K562 (cell line): ENCODE data around the gene SIT1. TPM values are rescaled to one million over a fixed set of nuclear protein-coding genes. Genes with fewer than 3 reads are reported as not detected.

ENCODE experiments used
- BCOR ChIP-seq: fragments of 450-650 bp; IDR thresholded peaks from 2 replicates; pipeline ENCODE4 v1.6.1; 2016
- BDP1 ChIP-seq: IDR thresholded peaks from 3 replicates; pipeline ENCODE4 v1.6.1; 2011; ENCODE audit not compliant: insufficient read length, insufficient read depth
- C11orf30 ChIP-seq: fragments of 450-650 bp; IDR thresholded peaks from 2 replicates; pipeline ENCODE4 v1.6.1; 2016; ENCODE audit warnings: low read depth, mild to moderate bottlenecking
- E2F1 ChIP-seq: sonication (generic); formaldehyde crosslinking; IDR thresholded peaks from 2 replicates; pipeline ENCODE4 v1.8.1; 2023; ENCODE audit warnings: mild to moderate bottlenecking, missing genetic modification reagents, moderate library complexity
- GABPB2 ChIP-seq: fragments of 250-450 bp; sonication (Bioruptor Pico); conservative IDR thresholded peaks from 2 replicates; pipeline ENCODE4 v1.5.1; 2021; ENCODE audit warnings: mild to moderate bottlenecking
- JUN ChIP-seq, 2 experiments: sonication (generic) in 1 of 2; formaldehyde crosslinking in 1 of 2; IDR thresholded peaks; 2 replicates each; pipeline versions ENCODE4 v1.6.1 to v1.8.0; 2012 to 2022; ENCODE audit warnings: borderline replicate concordance in 2 of 2, mild to moderate bottlenecking in 2 of 2, improper control_type of control experiment in 1 of 2, low read depth in 1 of 2, low read length in 1 of 2, missing genetic modification reagents in 1 of 2
- KDM5B ChIP-seq: fragments of 200-600 bp; sonication (generic); IDR thresholded peaks from 2 replicates; pipeline ENCODE4 v1.6.1; 2012; ENCODE audit warnings: low read depth, mild to moderate bottlenecking, moderate library complexity, low read length, control low read depth, inconsistent platforms; ENCODE audit not compliant: insufficient replicate concordance
- KLF6 ChIP-seq: fragments of 250-450 bp; sonication (Bioruptor Pico); IDR thresholded peaks from 2 replicates; pipeline ENCODE4 v1.4.0; 2020; ENCODE audit warnings: mild to moderate bottlenecking, moderate library complexity, borderline replicate concordance
- L3MBTL2 ChIP-seq: fragments of 450-650 bp; IDR thresholded peaks from 2 replicates; pipeline ENCODE4 v1.6.1; 2016; ENCODE audit warnings: mild to moderate bottlenecking, moderate library complexity
- NR1H2 ChIP-seq: sonication (generic); formaldehyde crosslinking; IDR thresholded peaks from 2 replicates; pipeline ENCODE4 v1.4.0; 2020; ENCODE audit warnings: mild to moderate bottlenecking, missing genetic modification reagents
- PML ChIP-seq: IDR thresholded peaks from 2 replicates; pipeline ENCODE4 v1.6.1; 2012; ENCODE audit warnings: low read length, inconsistent platforms
- POLR2G ChIP-seq: fragments of 200-400 bp; formaldehyde crosslinking; IDR thresholded peaks from 2 replicates; pipeline ENCODE4 v1.6.1; 2017; ENCODE audit warnings: low read depth, mild to moderate bottlenecking, antibody characterized with exemption, low read length, moderate library complexity
- SRF ChIP-seq, 2 experiments: fragments of 250-450, 450-650 bp in 1 of 2; sonication (Bioruptor Pico) in 1 of 2; sonication (generic) in 1 of 2; formaldehyde crosslinking; IDR thresholded peaks; 2 replicates each; pipeline versions ENCODE4 v1.5.0 to v1.5.1; 2020 to 2022; ENCODE audit warnings: mild to moderate bottlenecking in 1 of 2, missing genetic modification reagents in 1 of 2
- TAF9B ChIP-seq: fragments of 450-650 bp; IDR thresholded peaks from 2 replicates; pipeline ENCODE4 v1.6.1; 2018; ENCODE audit warnings: mild to moderate bottlenecking; ENCODE audit not compliant: partially characterized antibody
- TCFL5 ChIP-seq: fragments of 250-450 bp; sonication (Bioruptor Pico); conservative IDR thresholded peaks from 2 replicates; pipeline ENCODE4 v1.6.1; 2021; ENCODE audit warnings: mild to moderate bottlenecking, moderate library complexity, matching md5 sums
- ZFX ChIP-seq: sonication (generic); formaldehyde crosslinking; IDR thresholded peaks from 2 replicates; pipeline ENCODE4 v1.8.0; 2022; ENCODE audit warnings: mild to moderate bottlenecking, missing genetic modification reagents, moderate library complexity
- ZNF23 ChIP-seq: fragments of 250-450 bp; sonication (Bioruptor Pico); IDR thresholded peaks from 2 replicates; pipeline ENCODE4 v1.4.0; 2020; ENCODE audit warnings: mild to moderate bottlenecking
- ZNF589 ChIP-seq: fragments of 200-800 bp; sonication (Bioruptor generic); IDR thresholded peaks from 2 replicates; pipeline ENCODE4 v1.6.1; 2016; ENCODE audit warnings: low read depth, missing genetic modification characterization, missing compliant biosample characterization
- ZNF696 ChIP-seq: fragments of 250-450 bp; sonication (Bioruptor Pico); conservative IDR thresholded peaks from 2 replicates; pipeline ENCODE4 v1.4.0; 2020; ENCODE audit warnings: mild to moderate bottlenecking, moderate library complexity
- polyA plus RNA-seq, 8 experiments: library from polyadenylated mRNA; depleted of rRNA in 4 of 8; stranded (reverse) in 5 of 8; unstranded in 3 of 8; fragments of >200 nt; fragmentation: Nextera tagmentation in 2 of 8; fragmentation: Illumina TruSeq in 1 of 8; extraction: Ambion mirVana in 2 of 8; extraction: Trizol in 1 of 8; gene quantifications; 2 replicates each; pipeline versions ENCODE4 v1.2.1 to v1.2.3, GENCODE V29; 2011 to 2014; ENCODE audit warnings: inconsistent platforms in 1 of 8, missing spikeins in 1 of 8
- total RNA-seq, 7 experiments: library from RNA; depleted of rRNA in 6 of 7; stranded (reverse); fragments of >200 nt in 6 of 7; fragmentation: Illumina TruSeq in 2 of 7; extraction: Trizol in 2 of 7; gene quantifications; 2 replicates each; pipeline versions ENCODE4 v1.2.1 to v1.2.3, GENCODE V29; 2011 to 2021; ENCODE audit warnings: low replicate concordance in 1 of 7
- TF ChIP-seq, protein P1 (sequence below): fragments of 450-650 bp; IDR thresholded peaks from 2 replicates; pipeline ENCODE4 v1.6.1; 2016; ENCODE audit warnings: borderline replicate concordance
- TF ChIP-seq, protein P2 (sequence below), 2 experiments: fragments of 450-650 bp; IDR thresholded peaks; 2 replicates each; pipeline ENCODE4 v1.6.1; 2018; ENCODE audit warnings: mild to moderate bottlenecking in 2 of 2, low read depth in 1 of 2; ENCODE audit not compliant: partially characterized antibody in 2 of 2

The SIT1 gene
- total and polyA plus RNA-seq, 9 of the 15 experiments (the other 6 are each of a cell fraction or from before 2014, with no cell fraction given) = not detected

GRCh38 chr9:35690614-35691333 lies 40.0 kb upstream of the SIT1 start (continued):
- TF ChIP-seq JUN (IDR thresholded peaks at IDR 0.05; ENCODE audit: borderline replicate concordance, low read depth, low read length) = no peak
- TF ChIP-seq JUN (CRISPR knock-in tag; IDR thresholded peaks at IDR 0.05; ENCODE audit: borderline replicate concordance) = no peak
- TF ChIP-seq POLR2G = peak; percentile 79
- no peak for TF ChIP-seq ZNF23 (CRISPR knock-in tag)
- no peak for TF ChIP-seq KLF6 (CRISPR knock-in tag)
- TF ChIP-seq ZNF696 = no peak
- peak; percentile 19 for TF ChIP-seq KDM5B
- TF ChIP-seq BDP1 = no peak
- TF ChIP-seq, protein P1, sequence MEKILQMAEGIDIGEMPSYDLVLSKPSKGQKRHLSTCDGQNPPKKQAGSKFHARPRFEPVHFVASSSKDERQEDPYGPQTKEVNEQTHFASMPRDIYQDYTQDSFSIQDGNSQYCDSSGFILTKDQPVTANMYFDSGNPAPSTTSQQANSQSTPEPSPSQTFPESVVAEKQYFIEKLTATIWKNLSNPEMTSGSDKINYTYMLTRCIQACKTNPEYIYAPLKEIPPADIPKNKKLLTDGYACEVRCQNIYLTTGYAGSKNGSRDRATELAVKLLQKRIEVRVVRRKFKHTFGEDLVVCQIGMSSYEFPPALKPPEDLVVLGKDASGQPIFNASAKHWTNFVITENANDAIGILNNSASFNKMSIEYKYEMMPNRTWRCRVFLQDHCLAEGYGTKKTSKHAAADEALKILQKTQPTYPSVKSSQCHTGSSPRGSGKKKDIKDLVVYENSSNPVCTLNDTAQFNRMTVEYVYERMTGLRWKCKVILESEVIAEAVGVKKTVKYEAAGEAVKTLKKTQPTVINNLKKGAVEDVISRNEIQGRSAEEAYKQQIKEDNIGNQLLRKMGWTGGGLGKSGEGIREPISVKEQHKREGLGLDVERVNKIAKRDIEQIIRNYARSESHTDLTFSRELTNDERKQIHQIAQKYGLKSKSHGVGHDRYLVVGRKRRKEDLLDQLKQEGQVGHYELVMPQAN = 0 out of 2 replicates have a peak, but pooled peaks have one; percentile 26
- no peak for TF ChIP-seq TCFL5
- no peak for TF ChIP-seq ZNF589 (CRISPR knock-in tag)
- TF ChIP-seq E2F1 (CRISPR knock-in tag) = no peak
- peak; percentile 38 for TF ChIP-seq ZFX
- no peak for TF ChIP-seq GABPB2
- TF ChIP-seq, protein P2, sequence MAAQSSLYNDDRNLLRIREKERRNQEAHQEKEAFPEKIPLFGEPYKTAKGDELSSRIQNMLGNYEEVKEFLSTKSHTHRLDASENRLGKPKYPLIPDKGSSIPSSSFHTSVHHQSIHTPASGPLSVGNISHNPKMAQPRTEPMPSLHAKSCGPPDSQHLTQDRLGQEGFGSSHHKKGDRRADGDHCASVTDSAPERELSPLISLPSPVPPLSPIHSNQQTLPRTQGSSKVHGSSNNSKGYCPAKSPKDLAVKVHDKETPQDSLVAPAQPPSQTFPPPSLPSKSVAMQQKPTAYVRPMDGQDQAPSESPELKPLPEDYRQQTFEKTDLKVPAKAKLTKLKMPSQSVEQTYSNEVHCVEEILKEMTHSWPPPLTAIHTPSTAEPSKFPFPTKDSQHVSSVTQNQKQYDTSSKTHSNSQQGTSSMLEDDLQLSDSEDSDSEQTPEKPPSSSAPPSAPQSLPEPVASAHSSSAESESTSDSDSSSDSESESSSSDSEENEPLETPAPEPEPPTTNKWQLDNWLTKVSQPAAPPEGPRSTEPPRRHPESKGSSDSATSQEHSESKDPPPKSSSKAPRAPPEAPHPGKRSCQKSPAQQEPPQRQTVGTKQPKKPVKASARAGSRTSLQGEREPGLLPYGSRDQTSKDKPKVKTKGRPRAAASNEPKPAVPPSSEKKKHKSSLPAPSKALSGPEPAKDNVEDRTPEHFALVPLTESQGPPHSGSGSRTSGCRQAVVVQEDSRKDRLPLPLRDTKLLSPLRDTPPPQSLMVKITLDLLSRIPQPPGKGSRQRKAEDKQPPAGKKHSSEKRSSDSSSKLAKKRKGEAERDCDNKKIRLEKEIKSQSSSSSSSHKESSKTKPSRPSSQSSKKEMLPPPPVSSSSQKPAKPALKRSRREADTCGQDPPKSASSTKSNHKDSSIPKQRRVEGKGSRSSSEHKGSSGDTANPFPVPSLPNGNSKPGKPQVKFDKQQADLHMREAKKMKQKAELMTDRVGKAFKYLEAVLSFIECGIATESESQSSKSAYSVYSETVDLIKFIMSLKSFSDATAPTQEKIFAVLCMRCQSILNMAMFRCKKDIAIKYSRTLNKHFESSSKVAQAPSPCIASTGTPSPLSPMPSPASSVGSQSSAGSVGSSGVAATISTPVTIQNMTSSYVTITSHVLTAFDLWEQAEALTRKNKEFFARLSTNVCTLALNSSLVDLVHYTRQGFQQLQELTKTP (IDR thresholded peaks at IDR 0.05; ENCODE audit: low read depth in 1 of 2, partially characterized antibody in 2 of 2) = no peak
- TF ChIP-seq C11orf30 = no peak
- TF ChIP-seq NR1H2 (CRISPR knock-in tag) = no peak
- peak in 1 of 2 experiments; percentile 78; a peak in 2 of 4 replicates for TF ChIP-seq SRF (CRISPR knock-in tag; IDR thresholded peaks at IDR 0.05)
- TF ChIP-seq TAF9B = no peak
- no peak for TF ChIP-seq PML
- peak; percentile 59 for TF ChIP-seq L3MBTL2
- no peak for TF ChIP-seq BCOR
